ENCODE measurements around the gene HDAC9.

DNA sequence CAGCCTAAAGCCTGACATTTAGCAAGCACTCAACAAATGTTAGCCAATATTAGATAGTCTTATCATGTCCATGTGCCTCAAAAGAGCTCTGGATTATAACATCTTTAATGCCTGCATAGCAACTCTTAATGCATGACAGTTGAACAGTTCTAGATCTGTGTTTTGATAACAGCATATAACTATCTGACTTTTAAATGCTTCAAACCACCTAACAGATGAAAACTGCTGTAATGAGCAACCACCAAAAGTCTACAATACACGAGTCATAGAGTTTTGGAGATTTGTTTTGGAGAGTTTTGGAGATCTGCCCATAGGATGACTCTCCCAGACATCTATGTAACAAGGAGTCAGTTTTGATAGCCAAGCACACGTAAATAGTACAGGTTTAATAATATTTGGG is 394.6 kb downstream of the HDAC9 start:
- TF ChIP-seq, protein P1, sequence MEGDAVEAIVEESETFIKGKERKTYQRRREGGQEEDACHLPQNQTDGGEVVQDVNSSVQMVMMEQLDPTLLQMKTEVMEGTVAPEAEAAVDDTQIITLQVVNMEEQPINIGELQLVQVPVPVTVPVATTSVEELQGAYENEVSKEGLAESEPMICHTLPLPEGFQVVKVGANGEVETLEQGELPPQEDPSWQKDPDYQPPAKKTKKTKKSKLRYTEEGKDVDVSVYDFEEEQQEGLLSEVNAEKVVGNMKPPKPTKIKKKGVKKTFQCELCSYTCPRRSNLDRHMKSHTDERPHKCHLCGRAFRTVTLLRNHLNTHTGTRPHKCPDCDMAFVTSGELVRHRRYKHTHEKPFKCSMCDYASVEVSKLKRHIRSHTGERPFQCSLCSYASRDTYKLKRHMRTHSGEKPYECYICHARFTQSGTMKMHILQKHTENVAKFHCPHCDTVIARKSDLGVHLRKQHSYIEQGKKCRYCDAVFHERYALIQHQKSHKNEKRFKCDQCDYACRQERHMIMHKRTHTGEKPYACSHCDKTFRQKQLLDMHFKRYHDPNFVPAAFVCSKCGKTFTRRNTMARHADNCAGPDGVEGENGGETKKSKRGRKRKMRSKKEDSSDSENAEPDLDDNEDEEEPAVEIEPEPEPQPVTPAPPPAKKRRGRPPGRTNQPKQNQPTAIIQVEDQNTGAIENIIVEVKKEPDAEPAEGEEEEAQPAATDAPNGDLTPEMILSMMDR (IDR thresholded peaks at IDR 0.05 in 4 of 5, conservative IDR thresholded peaks at IDR 0.05 in 1 of 5) = no peak
- no peak for TF ChIP-seq POLR2A (IDR thresholded peaks at IDR 0.05)
